Natural killer cell (primary cell): Measurements from ENCODE around the gene MACO1. TPM values are rescaled to one million over a fixed set of nuclear protein-coding genes. Genes with fewer than 3 reads are reported as not detected.

Experiments
- ATAC-seq, 3 donors: fragments of 150-1000 bp in 2 of 3; fragments of 200-7000 bp in 1 of 3; cut with Tn5 transposase; 1 replicate in 1 of 3; 2 replicates in 2 of 3; pipeline ENCODE4 v1.10.0; 2021; ENCODE audit warnings: mild to moderate bottlenecking in 2 of 3, moderate library complexity in 2 of 3
- DNase-seq, 2 donors: peaks; one replicate each; pipeline versions ENCODE4 v3.0.0 to v3.0.0-alpha.2; 2013 to 2021; ENCODE audit warnings: mixed read lengths in 1 of 2
- H3K27ac ChIP-seq: one replicate; pipeline ENCODE4 v1.5.1; 2013; ENCODE audit warnings: mild to moderate bottlenecking, low read length
- H3K27me3 ChIP-seq: one replicate; pipeline ENCODE4 v1.6.1; 2013; ENCODE audit warnings: low read length; ENCODE audit not compliant: control insufficient read depth, insufficient read depth
- H3K36me3 ChIP-seq: one replicate; pipeline ENCODE4 v1.6.1; 2013; ENCODE audit warnings: low read length; ENCODE audit not compliant: control insufficient read depth, insufficient read depth
- H3K4me1 ChIP-seq: one replicate; pipeline ENCODE4 v1.6.1; 2013; ENCODE audit warnings: low read length; ENCODE audit not compliant: control insufficient read depth, insufficient read depth
- H3K4me3 ChIP-seq: one replicate; pipeline ENCODE4 v1.5.1; 2013; ENCODE audit warnings: low read length
- H3K9me3 ChIP-seq: one replicate; pipeline ENCODE4 v1.6.1; 2013; ENCODE audit warnings: low read length; ENCODE audit not compliant: control insufficient read depth, insufficient read depth
- H3K27ac Mint-ChIP-seq, 2 donors: one replicate each; pipeline ENCODE4 v1.8.0; 2022; ENCODE audit warnings: mild to moderate bottlenecking in 2 of 2, mixed read lengths in 2 of 2, moderate library complexity in 1 of 2
- H3K27me3 Mint-ChIP-seq, 2 donors: one replicate each; pipeline ENCODE4 v1.8.0; 2022; ENCODE audit warnings: low read depth in 2 of 2, mixed read lengths in 2 of 2
- H3K36me3 Mint-ChIP-seq: one replicate; pipeline ENCODE4 v1.8.0; 2022; ENCODE audit warnings: mixed read lengths
- H3K4me1 Mint-ChIP-seq, 2 donors: one replicate each; pipeline ENCODE4 v1.8.0; 2022; ENCODE audit warnings: mixed read lengths in 2 of 2
- H3K4me3 Mint-ChIP-seq: one replicate; pipeline ENCODE4 v1.8.0; 2022; ENCODE audit warnings: mild to moderate bottlenecking, moderate library complexity, mixed read lengths
- H3K9me3 Mint-ChIP-seq, 2 donors: one replicate each; pipeline ENCODE4 v1.8.0; 2022; ENCODE audit warnings: mixed read lengths in 2 of 2
- WGBS: methylation state at CpG from one replicate; pipeline ENCODE4 v1.1.7; 2013; ENCODE audit warnings: missing lambda C conversion rate; ENCODE audit not compliant: insufficient coverage; 5-methylcytosine and 5-hydroxymethylcytosine counted together
- intact Hi-C: fragments of 100-400 bp; cut with micrococcal nuclease; formaldehyde crosslinking; loops from one replicate; pipeline ENCODE4 v1.14.2; 2022
- total RNA-seq, 4 donors: library from RNA; stranded (reverse); fragments of 120-200 nt in 1 of 4; gene quantifications; one replicate each; pipeline versions ENCODE4 v1.2.3 to v1.2.4, GENCODE V29; 2013 to 2022
- TF ChIP-seq, protein P1 (sequence below): fragments of 200-600 bp; IDR thresholded peaks from one replicate; pipeline ENCODE4 v1.8.0; 2022; ENCODE audit warnings: antibody characterized with exemption

The MACO1 gene
- total RNA-seq, 3 donors from 2014 or later (not counting 1 experiment from before 2014, with no cell fraction given), result 15.9 to 19.6 (median 16.9) TPM

GRCh38 chr1:25517476-25518394, 87.0 kb downstream of the MACO1 start:
- Mint-ChIP-seq H3K4me1 (peaks cover 0 to 5% of the 10 kb centered on the region in 2 donors), H3K27ac (no peak overlapping the region), H3K27me3 (no peaks in the 10 kb centered on the region), H3K4me3 (no peak overlapping the region), H3K9me3 (no peaks in the 10 kb centered on the region), H3K36me3 (no peaks in the 10 kb centered on the region)
- H3K27ac ChIP-seq, result no peak overlapping the region
- WGBS, result 91% methylated on average over 32 of the region's 33 CpGs
- no peak for ATAC-seq
- intact Hi-C loops, result no loop called here
- no peaks in the 10 kb centered on the region for H3K36me3 ChIP-seq
- no peak for DNase-seq
- H3K27me3 ChIP-seq, result no peaks in the 10 kb centered on the region
- no peak overlapping the region for H3K4me3 ChIP-seq
- no peaks in the 10 kb centered on the region for H3K4me1 ChIP-seq
- TF ChIP-seq, protein P1, sequence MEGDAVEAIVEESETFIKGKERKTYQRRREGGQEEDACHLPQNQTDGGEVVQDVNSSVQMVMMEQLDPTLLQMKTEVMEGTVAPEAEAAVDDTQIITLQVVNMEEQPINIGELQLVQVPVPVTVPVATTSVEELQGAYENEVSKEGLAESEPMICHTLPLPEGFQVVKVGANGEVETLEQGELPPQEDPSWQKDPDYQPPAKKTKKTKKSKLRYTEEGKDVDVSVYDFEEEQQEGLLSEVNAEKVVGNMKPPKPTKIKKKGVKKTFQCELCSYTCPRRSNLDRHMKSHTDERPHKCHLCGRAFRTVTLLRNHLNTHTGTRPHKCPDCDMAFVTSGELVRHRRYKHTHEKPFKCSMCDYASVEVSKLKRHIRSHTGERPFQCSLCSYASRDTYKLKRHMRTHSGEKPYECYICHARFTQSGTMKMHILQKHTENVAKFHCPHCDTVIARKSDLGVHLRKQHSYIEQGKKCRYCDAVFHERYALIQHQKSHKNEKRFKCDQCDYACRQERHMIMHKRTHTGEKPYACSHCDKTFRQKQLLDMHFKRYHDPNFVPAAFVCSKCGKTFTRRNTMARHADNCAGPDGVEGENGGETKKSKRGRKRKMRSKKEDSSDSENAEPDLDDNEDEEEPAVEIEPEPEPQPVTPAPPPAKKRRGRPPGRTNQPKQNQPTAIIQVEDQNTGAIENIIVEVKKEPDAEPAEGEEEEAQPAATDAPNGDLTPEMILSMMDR, result no peak
- H3K9me3 ChIP-seq, result no peaks in the 10 kb centered on the region

DNA sequence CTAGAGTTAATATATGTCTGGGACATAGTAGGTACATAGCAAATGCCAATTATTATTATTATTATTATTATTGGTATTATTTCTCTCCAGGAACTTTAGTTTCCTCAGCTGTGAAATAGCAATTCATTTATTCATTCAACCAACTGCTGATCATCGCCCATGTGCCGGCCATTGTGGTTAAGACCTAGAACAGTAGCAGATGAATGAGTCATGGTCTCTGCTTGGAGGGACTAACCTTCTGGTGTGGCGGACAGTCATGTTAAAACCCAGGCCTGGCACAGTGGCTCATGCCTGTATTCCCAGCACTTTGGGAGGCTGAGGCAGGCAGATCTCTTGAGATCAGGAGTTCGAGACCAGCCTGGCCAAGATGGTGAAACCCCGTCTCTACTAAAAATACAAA, 88.9 kb downstream of the MACO1 start:
- no peak for DNase-seq
- Histone ChIP-seq H3K36me3 (no peaks in the 10 kb centered on the region), H3K4me1 (no peaks in the 10 kb centered on the region), H3K4me3 (no peak overlapping the region), H3K9me3 (no peaks in the 10 kb centered on the region), H3K27ac (no peak overlapping the region), H3K27me3 (no peaks in the 10 kb centered on the region)
- no peak overlapping the region for H3K27ac Mint-ChIP-seq
- TF ChIP-seq, protein P1, result no peak
- H3K27me3 Mint-ChIP-seq, result no peaks in the 10 kb centered on the region
- H3K9me3 Mint-ChIP-seq, result no peaks in the 10 kb centered on the region
- intact Hi-C loops, result loop anchor here (5.0 kb wide), 1 partner anchor 117 kb away; no protein-coding TSS in a partner anchor
- 79% methylated on average over 5 of the region's 5 CpGs for WGBS
- peaks cover 0 to 5% of the 10 kb centered on the region in 2 donors for H3K4me1 Mint-ChIP-seq
- H3K4me3 Mint-ChIP-seq, result no peak overlapping the region
- ATAC-seq, result no peak
- H3K36me3 Mint-ChIP-seq, result no peaks in the 10 kb centered on the region

GRCh38 chr1:25520446-25521061, 89.9 kb downstream of the MACO1 start:
- no peaks in the 10 kb centered on the region for H3K9me3 Mint-ChIP-seq
- peaks cover 0 to 5% of the 10 kb centered on the region in 2 donors for H3K4me1 Mint-ChIP-seq
- no peaks in the 10 kb centered on the region for H3K36me3 Mint-ChIP-seq
- Histone ChIP-seq H3K36me3 (no peaks in the 10 kb centered on the region), H3K27me3 (no peaks in the 10 kb centered on the region), H3K9me3 (no peaks in the 10 kb centered on the region), H3K4me1 (no peaks in the 10 kb centered on the region), H3K27ac (no peak overlapping the region), H3K4me3 (no peak overlapping the region)
- ATAC-seq (peak; percentile 59 to 77 (median 74)), DNase-seq (peak; percentile 51 to 89)
- intact Hi-C loops, result loop anchor here (5.0 kb wide), 1 partner anchor 118 kb away; no protein-coding TSS in a partner anchor
- H3K4me3 Mint-ChIP-seq, result no peak overlapping the region
- H3K27ac Mint-ChIP-seq, result no peak overlapping the region
- WGBS, result 19% methylated on average over 3 of the region's 4 CpGs
- TF ChIP-seq, protein P1, result peak; percentile 84
- peaks cover 0 to 3% of the 10 kb centered on the region in 2 donors for H3K27me3 Mint-ChIP-seq
